Measurements from ENCODE around the gene TMEM273. TPM values are rescaled to one million over a fixed set of nuclear protein-coding genes. Genes with fewer than 3 reads are reported as not detected.
A peak's percentile ranks its signal among the peaks of the same experiment; 100 is the strongest.

The TMEM273 gene
- total RNA-seq, 4 donors from 2014 or later: 0.76 to 20.6 (median 7.1) TPM

DNA sequence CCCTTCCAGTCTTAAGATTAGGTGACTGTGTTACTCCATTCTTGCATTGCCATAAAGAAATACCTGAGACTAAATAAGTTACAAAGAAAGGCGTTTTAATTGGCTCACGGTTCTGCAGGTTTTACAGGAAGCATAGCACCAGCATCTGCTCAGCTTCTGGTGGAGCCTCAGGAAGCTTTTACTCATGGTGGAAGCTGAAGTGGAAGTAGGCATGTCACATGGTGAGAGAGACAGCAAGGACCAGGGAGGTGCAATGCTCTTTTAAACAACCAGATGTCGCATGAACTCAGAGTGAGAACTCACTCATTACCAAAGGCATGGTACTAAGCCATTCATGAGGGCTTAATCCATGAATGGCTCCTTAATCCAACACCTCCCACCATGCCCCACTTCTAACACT, 34.0 kb upstream of the TMEM273 start:
- TF ChIP-seq, protein P1, sequence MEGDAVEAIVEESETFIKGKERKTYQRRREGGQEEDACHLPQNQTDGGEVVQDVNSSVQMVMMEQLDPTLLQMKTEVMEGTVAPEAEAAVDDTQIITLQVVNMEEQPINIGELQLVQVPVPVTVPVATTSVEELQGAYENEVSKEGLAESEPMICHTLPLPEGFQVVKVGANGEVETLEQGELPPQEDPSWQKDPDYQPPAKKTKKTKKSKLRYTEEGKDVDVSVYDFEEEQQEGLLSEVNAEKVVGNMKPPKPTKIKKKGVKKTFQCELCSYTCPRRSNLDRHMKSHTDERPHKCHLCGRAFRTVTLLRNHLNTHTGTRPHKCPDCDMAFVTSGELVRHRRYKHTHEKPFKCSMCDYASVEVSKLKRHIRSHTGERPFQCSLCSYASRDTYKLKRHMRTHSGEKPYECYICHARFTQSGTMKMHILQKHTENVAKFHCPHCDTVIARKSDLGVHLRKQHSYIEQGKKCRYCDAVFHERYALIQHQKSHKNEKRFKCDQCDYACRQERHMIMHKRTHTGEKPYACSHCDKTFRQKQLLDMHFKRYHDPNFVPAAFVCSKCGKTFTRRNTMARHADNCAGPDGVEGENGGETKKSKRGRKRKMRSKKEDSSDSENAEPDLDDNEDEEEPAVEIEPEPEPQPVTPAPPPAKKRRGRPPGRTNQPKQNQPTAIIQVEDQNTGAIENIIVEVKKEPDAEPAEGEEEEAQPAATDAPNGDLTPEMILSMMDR (IDR thresholded peaks at IDR 0.05): peak in 1 of 6 experiments; percentile 5
- no peak for TF ChIP-seq POLR2A (IDR thresholded peaks at IDR 0.05)
- H3K36me3 ChIP-seq: no peaks in the 10 kb centered on the region
- H3K27ac ChIP-seq: no peak overlapping the region
- no peaks in the 10 kb centered on the region for H3K4me1 ChIP-seq
- H3K4me3 ChIP-seq: no peak overlapping the region
- intact Hi-C loops (cut with DNase I): no loop called here
- H3K27me3 ChIP-seq: no peaks in the 10 kb centered on the region
- WGBS, 2 donors: 90 to 96% methylated on average over 3 of the region's 3 CpGs
- H3K9me3 ChIP-seq: no peaks in the 10 kb centered on the region
- DNase-seq: no peak

DNA sequence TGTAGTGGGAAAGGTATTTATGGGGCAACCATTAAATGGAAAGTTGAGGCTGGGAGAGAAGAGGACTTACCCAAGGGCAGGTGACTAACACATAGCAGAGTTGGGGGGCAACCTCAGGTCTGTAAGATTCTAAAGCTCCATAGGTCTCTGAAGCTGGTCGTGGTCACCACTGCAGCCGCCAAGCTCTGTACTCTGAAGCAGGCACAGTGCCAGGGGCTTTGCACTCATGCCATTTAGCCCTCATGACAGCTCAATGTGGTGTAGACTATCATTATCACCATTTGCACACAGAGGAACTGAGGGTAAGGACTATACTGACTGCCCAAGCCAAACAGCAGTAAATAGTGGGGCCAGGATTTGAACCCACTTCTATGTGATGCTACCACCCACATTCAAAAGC, 32.5 kb upstream of the TMEM273 start:
- Histone ChIP-seq H3K27me3 (no peaks in the 10 kb centered on the region), H3K36me3 (no peaks in the 10 kb centered on the region), H3K27ac (no peak overlapping the region), H3K4me3 (no peak overlapping the region), H3K4me1 (no peaks in the 10 kb centered on the region), H3K9me3 (no peaks in the 10 kb centered on the region)
- intact Hi-C loops (cut with DNase I): no loop called here
- 56 to 84% methylated on average over 2 of the region's 2 CpGs for WGBS, 2 donors
- TF ChIP-seq POLR2A (IDR thresholded peaks at IDR 0.05): no peak
- TF ChIP-seq, protein P1 (IDR thresholded peaks at IDR 0.05): no peak
- DNase-seq: no peak

DNA sequence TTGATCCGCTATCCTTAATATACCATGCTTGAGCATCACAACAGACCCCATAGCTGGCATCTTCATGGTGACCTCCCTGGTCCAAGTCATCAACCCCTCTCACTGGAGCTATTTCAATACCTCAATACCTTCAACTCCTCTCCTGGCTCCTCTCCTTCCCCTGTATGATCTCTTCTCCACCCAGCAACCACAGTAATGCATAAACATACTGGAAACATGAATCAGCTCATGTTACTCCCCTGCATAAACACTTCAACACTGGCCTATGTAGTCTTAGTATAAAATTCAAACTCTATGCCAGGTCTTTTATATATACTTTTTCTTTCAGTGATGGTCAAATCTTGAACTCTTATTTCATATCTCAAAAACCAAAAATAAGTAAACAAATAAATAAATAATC, 31.8 kb upstream of the TMEM273 start:
- 86 to 100% methylated on average over 1 of the region's 1 CpG for WGBS, 2 donors
- H3K9me3 ChIP-seq: no peaks in the 10 kb centered on the region
- no peak for DNase-seq
- H3K27ac ChIP-seq: no peak overlapping the region
- no peaks in the 10 kb centered on the region for H3K27me3 ChIP-seq
- intact Hi-C loops (cut with DNase I): no loop called here
- no peak overlapping the region for H3K4me3 ChIP-seq
- TF ChIP-seq, protein P1 (IDR thresholded peaks at IDR 0.05): no peak
- H3K4me1 ChIP-seq: no peaks in the 10 kb centered on the region
- H3K36me3 ChIP-seq: no peaks in the 10 kb centered on the region

DNA sequence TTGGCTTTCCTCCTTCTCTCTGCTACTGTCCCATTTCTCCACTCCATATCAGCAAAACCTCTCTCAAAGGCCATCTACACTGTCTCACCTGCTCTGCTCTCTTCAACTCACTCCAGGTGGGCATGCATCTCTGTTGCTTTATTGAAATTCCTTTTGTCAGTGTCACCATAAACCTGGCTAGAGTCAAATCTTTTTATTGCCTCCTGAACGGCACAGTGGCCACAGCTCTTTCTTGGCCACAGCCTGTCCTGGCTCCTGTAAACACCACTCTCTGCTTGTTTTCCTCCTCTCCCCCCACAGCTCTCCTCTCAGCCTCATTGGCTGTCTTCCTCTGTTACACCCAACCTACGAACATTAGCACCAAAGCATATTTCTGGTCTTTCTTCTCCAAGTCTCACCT, 31.1 kb upstream of the TMEM273 start:
- Histone ChIP-seq H3K27me3 (no peaks in the 10 kb centered on the region), H3K4me1 (no peaks in the 10 kb centered on the region), H3K36me3 (no peaks in the 10 kb centered on the region), H3K4me3 (no peak overlapping the region), H3K9me3 (no peaks in the 10 kb centered on the region), H3K27ac (no peak overlapping the region)
- WGBS, 2 donors: 48 to 52% methylated on average over 2 of the region's 2 CpGs
- DNase-seq: no peak
- intact Hi-C loops (cut with DNase I): no loop called here
- TF ChIP-seq POLR2A (IDR thresholded peaks at IDR 0.05): no peak
- TF ChIP-seq, protein P1 (IDR thresholded peaks at IDR 0.05): no peak

DNA sequence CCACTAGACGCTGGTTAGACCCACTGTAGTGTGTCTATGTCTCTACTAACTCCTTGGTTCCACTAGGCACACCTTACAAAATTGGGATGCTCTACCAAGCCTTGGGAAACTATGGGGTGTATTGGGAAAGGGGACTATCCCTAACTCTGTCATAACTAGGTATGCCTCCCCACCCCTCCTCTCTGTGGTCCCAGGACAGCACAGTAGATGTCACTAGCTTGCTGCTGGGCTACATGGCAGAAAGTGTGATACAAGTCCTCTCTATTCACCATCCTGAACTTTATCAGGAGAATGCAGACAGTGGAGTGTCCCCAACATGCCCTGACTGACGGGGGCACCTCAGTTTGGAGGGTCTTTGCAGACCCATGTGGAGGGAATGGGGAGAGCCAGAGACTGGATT, 30.3 kb upstream of the TMEM273 start:
- 60 to 71% methylated on average over 1 to 2 of the region's 2 CpGs for WGBS, 2 donors
- no peak for DNase-seq

More for the DNA sequence above, 30.3 kb upstream of the TMEM273 start:
- H3K27ac ChIP-seq: no peak overlapping the region
- H3K4me1 ChIP-seq: no peaks in the 10 kb centered on the region
- H3K9me3 ChIP-seq: no peaks in the 10 kb centered on the region
- no peaks in the 10 kb centered on the region for H3K36me3 ChIP-seq
- no peak for TF ChIP-seq POLR2A (IDR thresholded peaks at IDR 0.05)
- TF ChIP-seq, protein P1 (IDR thresholded peaks at IDR 0.05): no peak
- intact Hi-C loops (cut with DNase I): no loop called here
- H3K27me3 ChIP-seq: no peaks in the 10 kb centered on the region
- H3K4me3 ChIP-seq: no peak overlapping the region

All from esophagus squamous epithelium (tissue), 5 donors.